Measurements from ENCODE around the gene NUDT22.

NUDT22 gene

DNA sequence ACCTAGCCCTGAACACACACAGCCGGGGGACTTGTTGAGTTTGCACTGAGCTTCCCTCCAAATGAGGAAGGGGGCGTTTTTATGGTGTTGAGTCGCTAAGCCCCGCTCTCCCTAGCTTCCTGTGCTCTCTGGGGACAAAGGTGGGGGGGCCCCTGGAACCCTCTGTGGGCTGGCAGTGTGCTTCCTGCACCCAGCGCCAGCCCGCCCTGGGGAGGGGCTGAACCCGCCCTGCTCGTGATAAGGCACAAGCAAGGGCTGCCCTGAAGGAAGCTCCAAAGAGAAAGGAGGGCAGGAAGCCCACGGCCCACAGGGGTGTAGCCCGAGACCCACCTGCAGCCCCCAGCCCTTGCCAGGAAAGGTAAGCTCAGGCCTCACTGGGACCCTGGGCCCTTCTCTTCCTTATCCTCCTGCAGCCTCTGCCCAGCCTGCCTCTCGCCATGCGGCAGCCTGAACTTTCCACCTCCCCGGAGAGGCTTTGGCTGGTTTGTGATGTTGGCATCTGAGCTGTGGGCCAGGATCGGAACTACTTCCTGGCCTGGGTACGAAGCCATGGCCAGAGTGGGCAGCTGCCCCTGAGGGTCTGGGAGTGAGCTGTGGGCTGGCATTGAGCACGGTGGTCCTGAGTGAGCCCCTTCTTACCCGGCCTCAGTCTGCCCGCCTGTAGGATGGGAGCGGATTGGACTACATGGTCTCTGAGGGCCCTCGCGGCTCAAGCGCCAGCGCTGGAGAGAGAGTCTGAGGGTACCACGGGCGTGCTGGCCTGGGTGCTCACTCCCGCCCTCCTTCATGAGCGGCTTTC, 19.4 kb upstream of the NUDT22 start, which contains the start of gene FERMT3:
Gene FERMT3, plus strand, starts transcription at position 265 of the 799 bp plus-strand sequence. CDS start 644 bp downstream, outside the sequence.
- no peak for DNase-seq (ENCODE audit: low read depth)
- H3K4me3 ChIP-seq (ENCODE audit: low read depth, low read length): no peak within 1 kb of the TSS
- TF ChIP-seq CTCF (IDR thresholded peaks at IDR 0.05; ENCODE audit: control insufficient read depth, extremely low read depth, insufficient read depth): no peak

GRCh38 chr11:64207256-64208085, 18.6 kb upstream of the NUDT22 start:
- no peak overlapping the region for H3K4me3 ChIP-seq (ENCODE audit: low read depth, low read length)
- DNase-seq (ENCODE audit: low read depth): no peak

DNA sequence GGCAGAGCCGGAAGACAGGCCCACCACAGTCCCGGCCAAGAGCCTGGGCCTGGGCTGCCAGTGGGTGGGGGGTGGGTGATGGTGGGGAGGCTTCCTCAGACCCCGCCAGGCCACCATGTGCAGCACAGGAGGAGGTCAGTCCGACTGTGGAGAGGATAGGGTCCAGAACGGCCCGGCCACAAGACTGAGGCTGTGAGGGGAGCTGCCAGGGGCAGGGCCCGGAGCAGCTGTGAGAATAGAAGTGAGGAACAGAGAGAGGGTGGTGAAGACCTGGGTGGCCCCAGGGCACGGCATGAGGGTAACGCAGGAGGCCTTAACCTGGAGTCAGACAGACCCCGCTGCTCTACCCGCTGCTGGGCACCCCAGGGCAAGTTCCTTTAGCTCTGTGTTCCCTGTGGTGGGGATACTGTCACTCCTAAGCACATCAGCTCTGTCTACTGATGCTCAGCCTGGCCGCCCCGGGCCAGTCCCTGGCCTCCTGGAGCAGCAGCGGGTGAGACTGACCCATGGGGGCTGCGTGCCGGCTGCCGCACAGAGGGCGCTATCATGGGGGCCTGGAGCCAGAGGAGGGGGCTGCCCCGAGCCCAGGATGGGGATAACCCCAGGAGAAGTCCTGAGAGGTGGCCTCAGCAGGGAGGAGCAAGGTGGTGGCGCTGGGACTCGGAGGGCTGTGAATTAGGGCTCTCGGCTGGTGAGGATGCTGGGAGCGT, 17.8 kb upstream of the NUDT22 start:
- no peak overlapping the region for H3K4me3 ChIP-seq (ENCODE audit: low read depth, low read length)
- no peak for DNase-seq (ENCODE audit: low read depth)
- TF ChIP-seq CTCF (IDR thresholded peaks at IDR 0.05; ENCODE audit: control insufficient read depth, extremely low read depth, insufficient read depth): no peak

More at GRCh38 chr11:64207256-64208085, 18.6 kb upstream of the NUDT22 start:
- no peak for TF ChIP-seq CTCF (IDR thresholded peaks at IDR 0.05; ENCODE audit: control insufficient read depth, extremely low read depth, insufficient read depth)

- no peak for TF ChIP-seq CTCF (IDR thresholded peaks at IDR 0.05; ENCODE audit: control insufficient read depth, extremely low read depth, insufficient read depth)
- no peak for DNase-seq (ENCODE audit: low read depth)
- no peak overlapping the region for H3K4me3 ChIP-seq (ENCODE audit: low read depth, low read length)
Observed at GRCh38 chr11:64208796-64209562, 17.1 kb upstream of the NUDT22 start.

DNA sequence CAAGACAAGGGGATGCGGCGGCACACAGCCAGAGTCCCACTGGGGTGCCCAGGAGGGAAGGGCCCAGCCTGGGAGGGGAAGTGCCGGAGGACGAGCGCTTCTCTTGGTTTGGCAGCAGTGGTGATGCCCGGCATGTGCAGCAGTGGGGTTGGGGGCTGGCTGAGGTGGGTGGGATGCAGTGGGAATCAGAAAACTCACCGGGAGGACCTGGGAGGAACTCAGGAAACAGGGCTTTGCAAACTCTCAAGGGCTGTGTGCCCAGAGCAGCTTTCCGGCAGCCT, 16.6 kb upstream of the NUDT22 start:
- TF ChIP-seq CTCF (IDR thresholded peaks at IDR 0.05; ENCODE audit: control insufficient read depth, extremely low read depth, insufficient read depth): no peak
- H3K4me3 ChIP-seq (ENCODE audit: low read depth, low read length): no peak overlapping the region
- DNase-seq (ENCODE audit: low read depth): no peak

- no peak for TF ChIP-seq CTCF (IDR thresholded peaks at IDR 0.05; ENCODE audit: control insufficient read depth, extremely low read depth, insufficient read depth)
- H3K4me3 ChIP-seq (ENCODE audit: low read depth, low read length): no peak overlapping the region
- DNase-seq (ENCODE audit: low read depth): no peak
Observed at GRCh38 chr11:64210301-64211020, 15.6 kb upstream of the NUDT22 start.

All from LNCaP clone FGC (cell line).